HG02943 (cell line): Measurements from ENCODE around the gene GRSF1.
"Not testable (repeated sequence)": the region's sequence is repeated elsewhere in the genome, so short reads cannot be mapped to it uniquely, and the experiment has no call there.

Experiments used
- ATAC-seq: cut with Tn5 transposase; IDR thresholded peaks from one replicate; pipeline ENCODE4 v1.9.1; 2021; ENCODE audit warnings: mild to moderate bottlenecking, low read depth, moderate library complexity; ENCODE audit not compliant: unreplicated experiment

The GRSF1 gene

GRCh38 chr4:70839589-70840093, at the start of gene GRSF1:
TSS of gene GRSF1 (minus strand) at chr4:70839890. CDS start at chr4:70839827, 63 bp downstream.
- ATAC-seq, result peak; percentile 68

DNA sequence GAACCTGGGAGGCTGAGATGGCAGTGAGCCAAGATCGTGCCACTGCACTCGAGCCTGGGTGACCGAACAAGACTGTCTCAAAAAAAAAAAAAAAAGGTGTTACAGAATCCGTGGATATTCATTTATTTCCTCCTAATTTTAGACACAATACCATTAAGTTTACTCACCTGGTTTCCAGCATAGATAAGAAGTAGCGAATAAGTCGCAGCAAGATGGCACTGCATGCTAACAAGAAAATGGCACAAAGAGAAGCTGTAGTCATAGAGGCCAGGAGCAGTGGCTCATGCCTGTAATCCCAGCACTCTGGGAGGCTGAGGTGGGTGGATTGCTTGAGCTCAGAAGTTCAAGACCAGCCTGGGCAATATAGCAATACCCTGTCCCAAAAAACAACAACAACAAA, 45.5 kb upstream of the GRSF1 start:
- ATAC-seq, result no peak

DNA sequence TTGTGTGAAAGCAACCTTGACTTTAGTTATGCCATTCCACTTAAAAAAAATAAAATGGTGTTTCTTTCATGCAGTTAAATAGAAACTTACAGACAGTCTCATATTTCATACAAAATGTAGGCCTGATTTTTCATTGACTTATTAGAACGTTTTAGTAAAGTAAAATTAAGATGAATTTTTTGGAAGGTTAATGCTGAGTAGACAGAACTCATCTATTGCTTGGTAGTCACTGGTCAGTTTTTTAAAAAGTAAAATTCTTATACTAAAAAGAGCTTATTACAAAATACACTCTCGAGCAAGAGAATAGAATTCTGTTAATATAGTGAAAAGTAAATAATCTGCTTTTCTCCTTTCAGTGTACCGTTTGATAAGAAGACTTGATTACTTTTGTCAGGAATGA, 41.0 kb upstream of the GRSF1 start:
- ATAC-seq, result no peak

DNA sequence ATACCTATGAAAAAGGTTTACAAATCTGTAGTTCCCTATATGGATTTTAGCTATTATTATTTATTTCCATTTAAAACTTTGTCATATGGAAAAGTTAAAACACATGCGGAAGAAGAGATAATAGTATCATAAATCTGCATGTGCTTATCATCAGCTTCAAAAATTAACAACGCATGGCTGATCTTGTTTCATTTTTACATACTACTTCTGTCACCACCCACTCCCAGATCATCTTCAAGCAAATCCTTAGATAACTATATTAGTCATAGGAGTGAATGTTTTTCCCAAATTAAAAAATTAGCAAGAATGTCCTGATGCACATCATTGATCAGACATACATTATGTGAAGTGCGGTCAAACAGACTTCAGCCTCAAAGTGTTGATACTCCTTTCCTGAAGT, 37.9 kb upstream of the GRSF1 start:
- no peak for ATAC-seq

- ATAC-seq, result peak; percentile 52
Observed at GRCh38 chr4:70874268-70875156, 34.8 kb upstream of the GRSF1 start.

DNA sequence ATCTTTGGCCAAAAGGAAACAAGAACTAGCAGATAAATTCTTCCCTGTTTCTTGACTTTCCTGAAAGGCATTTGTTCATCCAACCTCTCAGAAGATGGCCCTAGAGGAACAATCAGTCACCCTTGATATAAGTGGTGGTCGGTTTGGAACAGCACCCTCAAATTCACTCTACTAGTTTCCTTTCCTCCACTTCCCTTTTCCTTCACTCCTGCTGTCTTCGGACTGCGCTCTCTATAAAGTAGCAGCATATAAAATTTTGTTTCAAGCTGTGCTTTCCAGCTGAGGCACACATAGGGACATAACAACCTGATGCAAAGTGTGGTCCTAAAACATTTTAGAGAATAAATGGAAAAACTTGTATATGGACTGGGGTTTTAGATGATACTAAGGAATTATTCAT, 33.5 kb upstream of the GRSF1 start:
- ATAC-seq, result no peak

DNA sequence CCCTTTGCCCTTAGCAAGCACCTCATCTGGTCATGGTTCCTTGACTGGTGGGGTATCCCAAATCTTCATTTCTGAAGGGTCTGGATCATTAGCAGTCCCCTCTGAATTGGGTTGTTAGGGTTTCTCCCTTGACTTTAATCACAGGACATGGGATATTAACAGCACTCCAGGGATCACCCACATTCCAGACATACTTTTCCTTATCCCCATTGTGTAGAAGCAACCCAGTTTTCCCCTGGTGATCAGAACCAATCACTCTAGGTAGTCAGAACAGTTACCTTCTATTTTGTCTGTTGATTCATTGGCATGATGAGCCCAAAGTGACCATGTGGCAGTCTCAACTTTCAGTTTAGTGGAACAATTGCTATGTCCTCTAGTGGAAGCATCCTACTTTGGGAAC, 29.1 kb upstream of the GRSF1 start:
- no peak for ATAC-seq

GRCh38 chr4:70863099-70863790, 23.6 kb upstream of the GRSF1 start:
- ATAC-seq, result no peak

DNA sequence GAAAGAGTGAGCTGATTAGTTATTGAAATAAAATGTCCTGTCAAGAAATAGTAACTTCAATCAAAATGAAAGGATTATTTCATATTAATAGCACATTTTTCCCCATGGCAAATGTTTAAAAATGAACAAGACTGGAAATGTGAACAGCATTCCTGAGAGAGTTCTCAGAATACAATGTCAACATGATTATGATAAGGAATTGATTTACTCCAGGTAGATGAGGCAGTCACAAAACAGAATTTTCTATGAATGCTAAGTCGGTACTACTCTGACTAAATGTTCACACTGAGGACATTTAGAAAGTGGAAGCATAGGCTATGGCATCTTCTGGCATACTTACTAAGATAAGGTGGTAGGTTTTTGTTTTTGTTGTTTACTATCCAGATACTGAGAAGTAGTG, 19.4 kb upstream of the GRSF1 start:
- no peak for ATAC-seq

GRCh38 chr4:70858454-70858853, 18.8 kb upstream of the GRSF1 start:
- ATAC-seq, result no peak

DNA sequence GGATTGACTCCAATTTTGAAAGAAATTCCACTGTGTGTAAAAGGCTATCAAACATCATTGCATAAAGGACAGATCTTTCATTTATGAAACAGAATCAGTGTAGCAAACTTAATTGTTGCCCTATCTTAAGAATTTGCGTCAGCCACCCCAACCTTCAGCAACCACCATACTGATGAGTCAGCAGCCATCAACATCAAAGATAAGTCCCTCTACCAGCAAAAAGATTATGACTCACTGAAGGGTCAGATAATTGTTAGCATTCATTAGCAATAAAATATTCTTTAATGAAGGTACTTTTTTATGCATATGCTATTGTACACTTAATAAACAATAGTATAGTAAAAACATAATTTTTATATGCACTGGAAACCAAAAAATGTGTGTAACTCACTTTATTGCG, 15.8 kb upstream of the GRSF1 start:
- ATAC-seq, result no peak

- ATAC-seq, result no peak
Observed at GRCh38 chr4:70849291-70849690, 9.6 kb upstream of the GRSF1 start.

DNA sequence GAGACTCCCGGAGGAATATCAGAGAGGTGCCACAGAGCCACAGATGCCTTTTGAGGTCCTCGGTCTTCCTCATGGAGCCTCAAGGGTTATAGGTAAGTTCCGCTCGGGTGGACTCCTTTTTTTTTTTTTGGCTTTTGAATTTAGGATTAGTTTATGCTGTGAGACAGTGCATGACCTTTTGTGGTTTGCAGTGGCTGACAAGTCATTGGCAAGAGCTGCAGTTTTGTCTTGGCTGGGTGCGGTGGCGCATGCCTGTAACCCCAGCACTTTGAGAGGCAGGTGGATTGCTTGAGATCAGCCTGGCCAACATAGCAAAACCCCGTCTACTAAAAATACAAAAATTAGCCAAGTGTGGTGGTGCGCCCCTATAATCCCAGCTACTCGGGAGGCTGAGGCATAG, 4.5 kb upstream of the GRSF1 start:
- no peak for ATAC-seq

- ATAC-seq, result no peak
Observed at GRCh38 chr4:70842761-70843435, 3.2 kb upstream of the GRSF1 start.

- ATAC-seq, result no peak
Observed at GRCh38 chr4:70841951-70842350, 2.3 kb upstream of the GRSF1 start.

- ATAC-seq, result no peak
Observed at GRCh38 chr4:70841211-70841610, 1.5 kb upstream of the GRSF1 start.

DNA sequence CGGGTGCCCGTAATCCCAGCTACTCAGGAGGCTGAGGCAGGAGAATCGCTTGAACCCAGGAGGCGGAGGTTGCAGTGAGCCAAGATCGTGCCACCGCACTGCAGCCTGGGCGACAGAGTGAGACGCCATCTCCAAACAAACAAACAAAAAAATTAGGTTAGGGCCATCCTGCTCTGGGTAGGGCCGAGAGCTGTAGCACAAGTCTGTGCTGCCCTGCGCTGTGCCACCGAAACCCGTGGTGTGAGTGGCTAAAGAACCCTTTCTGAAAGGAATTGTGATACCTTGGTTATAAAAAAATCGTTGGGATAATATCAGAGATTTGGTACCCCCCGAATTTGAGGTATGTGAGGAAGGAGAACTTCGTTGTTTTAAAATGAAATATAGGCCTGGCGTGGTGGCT, 941 bp upstream of the GRSF1 start:
- ATAC-seq, result not testable (repeated sequence)

- not testable (repeated sequence) for ATAC-seq
Observed at GRCh38 chr4:70840137-70840536, 447 bp upstream of the GRSF1 start.

DNA sequence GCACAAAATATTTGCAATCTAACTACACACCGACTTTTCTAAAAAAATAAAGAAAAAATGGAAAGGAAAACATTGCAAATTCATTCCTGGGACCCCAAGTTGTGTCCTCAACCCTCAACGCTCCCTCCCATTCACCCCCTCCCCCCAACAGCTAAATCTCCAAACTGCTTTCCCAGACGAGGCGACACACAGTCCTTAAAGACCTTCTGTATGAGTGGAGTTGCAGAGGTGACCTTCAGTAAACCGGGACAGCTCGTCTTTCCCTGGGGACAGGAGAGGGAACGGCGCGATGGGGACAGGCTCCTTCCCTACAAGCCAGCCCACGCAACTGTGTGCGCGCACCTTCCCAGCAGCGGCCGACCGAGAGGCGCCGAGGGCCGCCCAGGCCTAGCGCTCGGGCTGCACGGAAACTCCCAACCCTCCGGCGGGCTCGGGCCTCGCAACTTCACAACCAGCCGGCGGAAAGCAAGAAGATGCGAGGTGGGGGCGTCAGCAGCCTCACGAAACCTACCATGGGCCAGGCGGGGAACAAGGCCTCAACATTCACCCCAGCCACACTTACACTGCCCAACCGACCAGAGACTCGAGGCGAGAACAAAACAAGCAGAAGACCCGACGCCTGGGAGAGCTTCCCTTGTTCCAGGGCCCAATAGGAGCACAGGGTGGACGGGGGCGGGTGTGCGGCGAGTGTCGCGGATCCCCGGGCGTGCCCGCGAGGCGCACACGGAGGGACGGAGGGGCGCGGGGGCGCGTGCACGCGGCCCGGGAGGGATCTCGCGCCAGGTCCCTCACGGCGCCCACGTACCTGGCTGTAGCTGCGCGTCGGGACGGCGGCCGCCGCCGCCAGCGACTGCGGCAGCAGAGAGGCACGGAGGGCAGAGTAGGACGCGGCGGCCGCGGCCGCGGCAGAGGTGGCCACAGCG, 763 bp downstream of the GRSF1 start:
- ATAC-seq, result peak; percentile 53

- ATAC-seq, result no peak
Observed at GRCh38 chr4:70838204-70838603, 1.5 kb downstream of the GRSF1 start.
